ENCODE data around the gene ADGRF4.

ADGRF4 gene

DNA sequence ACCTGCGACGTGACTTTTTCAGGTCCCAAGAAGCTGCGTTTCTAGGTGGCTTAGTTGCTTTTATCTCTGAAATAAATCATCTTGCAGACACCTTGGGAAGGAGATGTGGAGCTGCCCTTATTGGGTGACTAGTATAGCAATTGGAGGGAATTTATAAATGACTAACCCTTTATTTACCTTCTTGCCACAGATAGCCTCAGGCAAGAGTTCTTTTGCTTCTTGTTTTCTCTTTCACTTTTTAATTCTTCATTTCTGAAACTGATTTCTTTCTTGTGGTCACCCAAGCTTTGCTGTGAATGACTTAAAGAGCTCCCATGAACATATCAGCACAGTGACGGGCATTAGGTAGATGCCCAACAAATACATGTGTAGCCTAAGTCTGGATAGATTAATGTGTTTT lies 3.0 kb downstream of the ADGRF4 start:
- Histone ChIP-seq H3K9me3 (ENCODE audit: control insufficient read depth, insufficient read depth, low read length) (no peaks in the 10 kb centered on the region), H3K79me2 (ENCODE audit: control insufficient read depth, low read length) (no peaks in the 10 kb centered on the region), H3F3A (ENCODE audit: control insufficient read depth, insufficient read depth) (no peaks in the 10 kb centered on the region), H4K20me1 (ENCODE audit: control insufficient read depth, insufficient read depth, low read depth, low read length) (no peaks in the 10 kb centered on the region), H3K4me3 (ENCODE audit: low read length) (no peak overlapping the region), H3K9me2 (replicated peaks; ENCODE audit: control insufficient read depth, low read length) (no peaks in the 10 kb centered on the region), H3K4me2 (ENCODE audit: low read length) (no peak overlapping the region), H3K36me3 (ENCODE audit: control insufficient read depth, low read length) (no peaks in the 10 kb centered on the region), H3K27ac (ENCODE audit: low read depth, low read length) (no peak overlapping the region), H3K27me3 (ENCODE audit: control insufficient read depth, low read length) (no peaks in the 10 kb centered on the region), H3K4me1 (ENCODE audit: control insufficient read depth, low read length) (no peaks in the 10 kb centered on the region)
- TF ChIP-seq, protein P1, sequence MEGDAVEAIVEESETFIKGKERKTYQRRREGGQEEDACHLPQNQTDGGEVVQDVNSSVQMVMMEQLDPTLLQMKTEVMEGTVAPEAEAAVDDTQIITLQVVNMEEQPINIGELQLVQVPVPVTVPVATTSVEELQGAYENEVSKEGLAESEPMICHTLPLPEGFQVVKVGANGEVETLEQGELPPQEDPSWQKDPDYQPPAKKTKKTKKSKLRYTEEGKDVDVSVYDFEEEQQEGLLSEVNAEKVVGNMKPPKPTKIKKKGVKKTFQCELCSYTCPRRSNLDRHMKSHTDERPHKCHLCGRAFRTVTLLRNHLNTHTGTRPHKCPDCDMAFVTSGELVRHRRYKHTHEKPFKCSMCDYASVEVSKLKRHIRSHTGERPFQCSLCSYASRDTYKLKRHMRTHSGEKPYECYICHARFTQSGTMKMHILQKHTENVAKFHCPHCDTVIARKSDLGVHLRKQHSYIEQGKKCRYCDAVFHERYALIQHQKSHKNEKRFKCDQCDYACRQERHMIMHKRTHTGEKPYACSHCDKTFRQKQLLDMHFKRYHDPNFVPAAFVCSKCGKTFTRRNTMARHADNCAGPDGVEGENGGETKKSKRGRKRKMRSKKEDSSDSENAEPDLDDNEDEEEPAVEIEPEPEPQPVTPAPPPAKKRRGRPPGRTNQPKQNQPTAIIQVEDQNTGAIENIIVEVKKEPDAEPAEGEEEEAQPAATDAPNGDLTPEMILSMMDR (IDR thresholded peaks at IDR 0.05; ENCODE audit: low read depth, low read length, poor library complexity, severe bottlenecking): no peak
- TF ChIP-seq EZH2phosphoT487 (IDR thresholded peaks at IDR 0.05; ENCODE audit: borderline replicate concordance, low read length): no peak

DNA sequence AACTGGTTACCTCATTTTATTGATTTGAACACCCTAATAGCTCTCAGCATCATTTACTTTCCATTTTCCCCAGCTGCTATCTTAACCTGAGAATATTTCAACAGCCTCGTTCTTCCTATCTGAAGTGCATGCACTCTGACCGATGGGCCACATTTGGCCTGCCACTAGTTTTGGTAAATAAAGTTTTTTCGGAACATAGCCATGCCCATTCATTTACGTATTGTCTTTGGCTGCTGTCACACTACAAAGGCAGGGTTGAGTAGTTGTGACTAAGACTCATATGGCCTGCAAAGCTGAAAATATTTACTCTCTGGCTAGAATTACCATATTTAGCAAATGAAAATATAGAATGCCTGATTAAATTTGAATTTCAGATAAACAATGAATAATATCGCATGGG lies 10.8 kb downstream of the ADGRF4 start:
- Histone ChIP-seq H3K36me3 (ENCODE audit: control insufficient read depth, low read length) (no peaks in the 10 kb centered on the region), H3K79me2 (ENCODE audit: control insufficient read depth, low read length) (no peaks in the 10 kb centered on the region), H3K9me2 (replicated peaks; ENCODE audit: control insufficient read depth, low read length) (no peaks in the 10 kb centered on the region), H3K27ac (ENCODE audit: low read depth, low read length) (no peak overlapping the region), H3K27me3 (ENCODE audit: control insufficient read depth, low read length) (peaks cover 5% of the 10 kb centered on the region; the same call in 1 of the 2 replicates), H3K4me2 (ENCODE audit: low read length) (no peak overlapping the region), H3F3A (ENCODE audit: control insufficient read depth, insufficient read depth) (no peaks in the 10 kb centered on the region), H3K4me1 (ENCODE audit: control insufficient read depth, low read length) (no peaks in the 10 kb centered on the region), H3K4me3 (ENCODE audit: low read length) (no peak overlapping the region), H4K20me1 (ENCODE audit: control insufficient read depth, insufficient read depth, low read depth, low read length) (no peaks in the 10 kb centered on the region), H3K9me3 (ENCODE audit: control insufficient read depth, insufficient read depth, low read length) (no peaks in the 10 kb centered on the region)
- TF ChIP-seq, protein P1 (IDR thresholded peaks at IDR 0.05; ENCODE audit: low read depth, low read length, poor library complexity, severe bottlenecking): no peak
- TF ChIP-seq EZH2phosphoT487 (IDR thresholded peaks at IDR 0.05; ENCODE audit: borderline replicate concordance, low read length): no peak

DNA sequence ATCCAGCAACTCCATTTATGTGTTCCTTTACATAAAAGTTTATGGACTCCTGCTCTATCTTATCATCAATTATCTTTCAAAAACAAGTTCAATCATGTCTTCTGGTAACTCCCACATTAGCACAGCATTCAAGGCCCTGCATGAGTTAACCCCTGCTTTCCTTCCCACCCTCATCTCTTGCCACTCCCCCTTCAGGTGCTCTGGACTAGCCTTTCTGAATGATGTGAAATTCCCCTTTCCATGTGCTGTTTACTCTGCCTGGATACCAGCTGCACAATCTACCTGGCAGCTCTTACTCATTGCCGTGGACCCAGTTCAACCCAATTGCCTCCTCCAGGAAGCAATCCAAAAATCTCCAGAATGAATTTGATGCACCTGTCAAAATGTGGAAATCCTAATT lies 11.9 kb downstream of the ADGRF4 start:
- Histone ChIP-seq H3K79me2 (ENCODE audit: control insufficient read depth, low read length) (no peaks in the 10 kb centered on the region), H3K9me2 (replicated peaks; ENCODE audit: control insufficient read depth, low read length) (no peaks in the 10 kb centered on the region), H3K27ac (ENCODE audit: low read depth, low read length) (no peak overlapping the region), H3F3A (ENCODE audit: control insufficient read depth, insufficient read depth) (no peaks in the 10 kb centered on the region), H3K27me3 (ENCODE audit: control insufficient read depth, low read length) (peaks cover 5% of the 10 kb centered on the region; the same call in 1 of the 2 replicates), H3K4me3 (ENCODE audit: low read length) (no peak overlapping the region), H3K4me1 (ENCODE audit: control insufficient read depth, low read length) (no peaks in the 10 kb centered on the region), H3K36me3 (ENCODE audit: control insufficient read depth, low read length) (no peaks in the 10 kb centered on the region), H4K20me1 (ENCODE audit: control insufficient read depth, insufficient read depth, low read depth, low read length) (no peaks in the 10 kb centered on the region), H3K4me2 (ENCODE audit: low read length) (no peak overlapping the region), H3K9me3 (ENCODE audit: control insufficient read depth, insufficient read depth, low read length) (no peaks in the 10 kb centered on the region)
- TF ChIP-seq, protein P1 (IDR thresholded peaks at IDR 0.05; ENCODE audit: low read depth, low read length, poor library complexity, severe bottlenecking): no peak

DNA sequence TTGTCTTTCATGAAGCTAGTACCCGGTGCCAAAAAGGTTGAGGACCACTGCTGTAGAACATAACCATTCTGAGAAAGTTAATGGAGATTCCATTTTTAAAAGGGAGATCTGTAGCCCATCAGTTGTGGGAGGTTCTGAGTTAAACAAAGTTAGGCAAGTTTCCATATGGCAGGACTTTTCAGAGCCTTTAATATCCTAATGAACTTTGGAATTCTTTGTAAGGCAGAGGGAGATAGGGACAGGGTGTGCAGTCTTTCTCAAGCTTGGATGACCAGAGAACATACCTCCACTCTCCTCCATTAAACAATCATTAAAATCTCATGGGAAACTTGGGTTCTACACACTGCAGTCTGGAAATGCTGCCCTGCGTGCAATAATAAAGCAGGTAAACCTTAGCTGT lies 14.8 kb downstream of the ADGRF4 start:
- H3K4me3 ChIP-seq (ENCODE audit: low read length): no peak overlapping the region
- H3K36me3 ChIP-seq (ENCODE audit: control insufficient read depth, low read length): no peaks in the 10 kb centered on the region
- no peaks in the 10 kb centered on the region for H3K4me1 ChIP-seq (ENCODE audit: control insufficient read depth, low read length)
- no peaks in the 10 kb centered on the region for H3K79me2 ChIP-seq (ENCODE audit: control insufficient read depth, low read length)
- no peaks in the 10 kb centered on the region for H3K9me2 ChIP-seq (replicated peaks; ENCODE audit: control insufficient read depth, low read length)
- H3K9me3 ChIP-seq (ENCODE audit: control insufficient read depth, insufficient read depth, low read length): no peaks in the 10 kb centered on the region
- peaks cover 5% of the 10 kb centered on the region; the same call in 1 of the 2 replicates for H3K27me3 ChIP-seq (ENCODE audit: control insufficient read depth, low read length)
- H3F3A ChIP-seq (ENCODE audit: control insufficient read depth, insufficient read depth): no peaks in the 10 kb centered on the region
- no peak overlapping the region for H3K27ac ChIP-seq (ENCODE audit: low read depth, low read length)
- H3K4me2 ChIP-seq (ENCODE audit: low read length): no peak overlapping the region
- H4K20me1 ChIP-seq (ENCODE audit: control insufficient read depth, insufficient read depth, low read depth, low read length): no peaks in the 10 kb centered on the region
- TF ChIP-seq EZH2phosphoT487 (IDR thresholded peaks at IDR 0.05; ENCODE audit: borderline replicate concordance, low read length): no peak
- TF ChIP-seq, protein P1 (IDR thresholded peaks at IDR 0.05; ENCODE audit: low read depth, low read length, poor library complexity, severe bottlenecking): no peak
